SK-N-SH treated with all-trans-retinoic acid at 6 μM for 48 hours (cell line): ENCODE data around the gene SCYGR3.

Experiments
- CSDC2 ChIP-seq: fragments of 250-450 bp; sonication (Bioruptor Pico); IDR thresholded peaks from 2 replicates; pipeline ENCODE4 v1.5.0; 2020; ENCODE audit warnings: mild to moderate bottlenecking, moderate library complexity
- ZNF565 ChIP-seq: fragments of 450-650 bp; formaldehyde crosslinking; conservative IDR thresholded peaks from 2 replicates; pipeline ENCODE4 v1.5.0; 2020; ENCODE audit warnings: low read depth, mild to moderate bottlenecking, moderate library complexity
- TF ChIP-seq, protein P1 (sequence below): fragments of 250-450 bp; sonication (Bioruptor Pico); IDR thresholded peaks from 2 replicates; pipeline ENCODE4 v1.8.0; 2020; ENCODE audit warnings: mild to moderate bottlenecking, moderate library complexity, borderline replicate concordance
- TF ChIP-seq, protein P2 (sequence below): fragments of 250-450 bp; sonication (Bioruptor Pico); IDR thresholded peaks from 2 replicates; pipeline ENCODE4 v1.5.1; 2020; ENCODE audit warnings: low read depth, mild to moderate bottlenecking, moderate library complexity

GRCh38 chr2:227606476-227606875 lies 8.2 kb downstream of the SCYGR3 start:
- TF ChIP-seq CSDC2 (CRISPR knock-in tag) (no peak), ZNF565 (CRISPR knock-in tag) (no peak)
- TF ChIP-seq, protein P1, sequence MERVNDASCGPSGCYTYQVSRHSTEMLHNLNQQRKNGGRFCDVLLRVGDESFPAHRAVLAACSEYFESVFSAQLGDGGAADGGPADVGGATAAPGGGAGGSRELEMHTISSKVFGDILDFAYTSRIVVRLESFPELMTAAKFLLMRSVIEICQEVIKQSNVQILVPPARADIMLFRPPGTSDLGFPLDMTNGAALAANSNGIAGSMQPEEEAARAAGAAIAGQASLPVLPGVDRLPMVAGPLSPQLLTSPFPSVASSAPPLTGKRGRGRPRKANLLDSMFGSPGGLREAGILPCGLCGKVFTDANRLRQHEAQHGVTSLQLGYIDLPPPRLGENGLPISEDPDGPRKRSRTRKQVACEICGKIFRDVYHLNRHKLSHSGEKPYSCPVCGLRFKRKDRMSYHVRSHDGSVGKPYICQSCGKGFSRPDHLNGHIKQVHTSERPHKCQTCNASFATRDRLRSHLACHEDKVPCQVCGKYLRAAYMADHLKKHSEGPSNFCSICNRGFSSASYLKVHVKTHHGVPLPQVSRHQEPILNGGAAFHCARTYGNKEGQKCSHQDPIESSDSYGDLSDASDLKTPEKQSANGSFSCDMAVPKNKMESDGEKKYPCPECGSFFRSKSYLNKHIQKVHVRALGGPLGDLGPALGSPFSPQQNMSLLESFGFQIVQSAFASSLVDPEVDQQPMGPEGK: no peak
- TF ChIP-seq, protein P2, sequence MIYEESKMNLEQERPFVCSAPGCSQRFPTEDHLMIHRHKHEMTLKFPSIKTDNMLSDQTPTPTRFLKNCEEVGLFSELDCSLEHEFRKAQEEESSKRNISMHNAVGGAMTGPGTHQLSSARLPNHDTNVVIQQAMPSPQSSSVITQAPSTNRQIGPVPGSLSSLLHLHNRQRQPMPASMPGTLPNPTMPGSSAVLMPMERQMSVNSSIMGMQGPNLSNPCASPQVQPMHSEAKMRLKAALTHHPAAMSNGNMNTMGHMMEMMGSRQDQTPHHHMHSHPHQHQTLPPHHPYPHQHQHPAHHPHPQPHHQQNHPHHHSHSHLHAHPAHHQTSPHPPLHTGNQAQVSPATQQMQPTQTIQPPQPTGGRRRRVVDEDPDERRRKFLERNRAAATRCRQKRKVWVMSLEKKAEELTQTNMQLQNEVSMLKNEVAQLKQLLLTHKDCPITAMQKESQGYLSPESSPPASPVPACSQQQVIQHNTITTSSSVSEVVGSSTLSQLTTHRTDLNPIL: no peak
